Transverse colon (tissue), 4 donors: Measurements from ENCODE around the gene LRRC4.

Experiments
- CTCF ChIP-seq, 5 experiments: fragments of 200-600 bp in 3 of 5; fragments of 450-650 bp in 2 of 5; sonication (generic) in 3 of 5; IDR thresholded peaks; 1 replicate in 2 of 5; 2 replicates in 3 of 5; pipeline ENCODE4 v1.5.1; 2016 to 2017; ENCODE audit warnings: antibody characterized with exemption in 5 of 5, inconsistent platforms in 3 of 5, mild to moderate bottlenecking in 2 of 5, moderate library complexity in 1 of 5
- POLR2A ChIP-seq: fragments of 450-650 bp; IDR thresholded peaks from one replicate; pipeline ENCODE4 v1.6.1; 2016; ENCODE audit warnings: antibody characterized with exemption, mild to moderate bottlenecking, moderate library complexity
- POLR2AphosphoS5 ChIP-seq, 3 donors: sonication (generic); formaldehyde crosslinking; IDR thresholded peaks; one replicate each; pipeline ENCODE4 v1.6.1; 2016; ENCODE audit warnings: antibody characterized with exemption in 3 of 3

DNA sequence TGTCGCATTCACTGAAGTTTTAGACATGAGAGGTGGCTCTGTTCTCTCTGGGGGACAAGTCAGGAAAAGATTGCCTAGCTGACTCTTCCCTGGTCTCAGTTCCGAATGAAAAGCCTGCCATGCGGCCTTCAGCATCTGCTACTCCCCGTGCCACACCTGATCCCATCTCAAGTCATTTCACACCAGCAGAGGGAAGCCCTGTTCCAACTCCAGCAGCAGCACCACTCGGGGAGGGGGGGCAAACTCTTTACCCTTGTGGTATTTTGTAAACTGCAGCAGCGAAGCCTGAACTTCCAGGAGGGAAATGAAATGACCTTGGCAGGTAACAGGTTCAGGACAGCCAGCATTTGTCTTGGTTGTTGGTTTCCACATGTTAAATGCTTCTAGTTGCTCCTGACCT lies 13.8 kb downstream of the LRRC4 start:
- no peak for TF ChIP-seq CTCF (IDR thresholded peaks at IDR 0.05)
- no peak for TF ChIP-seq POLR2A
- TF ChIP-seq POLR2AphosphoS5 (IDR thresholded peaks at IDR 0.05), result no peak
